Measurements from ENCODE around the gene PEA15. TPM values are rescaled to one million over a fixed set of nuclear protein-coding genes. Genes with fewer than 3 reads are reported as not detected.

PEA15 gene
- total and polyA plus RNA-seq, 10 of the 15 experiments (the other 5 are each of a cell fraction or from before 2014, with no cell fraction given), result 15.1 to 269 (median 65.6) TPM

DNA sequence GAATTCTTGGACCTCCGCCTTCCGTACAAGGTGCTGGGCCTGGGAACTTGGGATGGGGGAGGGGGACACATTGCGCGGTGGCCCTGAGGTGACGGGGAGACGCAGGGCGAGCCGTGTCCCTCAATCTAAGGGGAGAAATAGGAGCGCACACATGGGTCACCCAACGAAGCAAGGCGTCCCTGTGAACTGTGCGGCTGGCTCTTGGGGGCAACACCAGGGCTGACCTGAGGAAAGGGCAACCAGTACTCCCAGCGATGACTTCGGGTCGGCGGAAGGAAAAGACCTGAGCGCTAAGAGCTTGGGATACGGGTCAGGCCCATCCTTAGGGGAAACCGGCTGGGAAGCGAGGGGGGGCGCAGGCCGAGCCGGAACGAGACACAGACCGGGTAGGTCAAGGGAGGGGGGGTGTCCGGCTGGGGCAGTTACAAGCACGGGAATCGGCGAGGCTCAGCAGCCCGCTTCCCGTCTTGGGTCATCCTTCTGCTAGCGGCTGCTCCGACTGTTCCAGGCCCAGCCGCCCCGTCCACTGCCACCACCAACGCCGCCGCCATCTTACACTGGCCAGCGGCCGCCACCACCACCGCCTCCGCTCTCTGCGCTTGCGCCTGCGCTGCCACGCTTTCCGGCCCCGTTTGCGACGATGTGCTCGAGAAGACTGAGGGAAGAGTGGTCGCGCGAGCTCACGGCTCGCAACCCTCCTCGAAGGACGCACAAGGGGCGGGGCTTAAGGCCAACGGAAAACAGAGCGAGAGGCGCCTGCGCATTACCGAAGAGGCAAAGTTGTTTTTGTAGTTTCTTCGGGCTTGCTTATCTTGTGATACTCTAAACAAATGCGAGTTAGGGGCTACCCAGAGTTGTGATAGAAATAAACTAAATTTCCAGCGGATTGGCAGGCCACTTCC is 57.0 kb downstream of the PEA15 start, which contains the start of gene DCAF8 (continued):
- TF ChIP-seq EGR1 (IDR thresholded peaks at IDR 0.05; ENCODE audit: borderline replicate concordance in 1 of 2, low read depth in 2 of 2, low read length in 2 of 2) (peak in 1 of 2 experiments; percentile 94; a peak in 2 of 3 replicates), SRF (IDR thresholded peaks at IDR 0.05; ENCODE audit: low read depth in 2 of 2, low read length in 2 of 2) (no peak), NR2C2 (IDR thresholded peaks at IDR 0.05; ENCODE audit: borderline replicate concordance, control insufficient read depth, insufficient read length, low read depth) (no peak), HDGF (IDR thresholded peaks at IDR 0.05) (peak; percentile 91)

- Histone ChIP-seq H3K4me2 (ENCODE audit: control insufficient read depth, insufficient read depth) (no peak overlapping the region), H3K36me3 (ENCODE audit: control insufficient read depth in 2 of 2, insufficient read depth in 2 of 2, low read length in 1 of 2) (no peaks in the 10 kb centered on the region), H3K27ac (ENCODE audit: control insufficient read depth, insufficient read depth) (no peak overlapping the region), H2AFZ (ENCODE audit: control insufficient read depth, low read depth, low read length) (no peak overlapping the region), H4K20me1 (ENCODE audit: control insufficient read depth, insufficient read depth) (no peaks in the 10 kb centered on the region), H3K4me3 (no peak overlapping the region), H3K4me1 (ENCODE audit: control insufficient read depth, insufficient read depth, low read length) (peaks cover 3% of the 10 kb centered on the region), H3K27me3 (replicated peaks in 1 of 2; ENCODE audit: control insufficient read depth in 2 of 2, insufficient read depth in 2 of 2, low read length in 1 of 2) (no peaks in the 10 kb centered on the region), H3K79me2 (ENCODE audit: control insufficient read depth, insufficient read depth, low read length) (peaks cover 25% of the 10 kb centered on the region), H3K9me3 (replicated peaks; ENCODE audit: control insufficient read depth, insufficient read depth, low read length) (no peaks in the 10 kb centered on the region), H3K9ac (ENCODE audit: control insufficient read depth, insufficient read depth, low read length) (no peak overlapping the region)
- RAD21 ChIA-PET (ENCODE audit: unreplicated experiment), result interaction anchor here (1.0 to 6.7 kb wide), 5 partner anchors 12 to 95 kb away, joined by 3 to 68 read pairs (median 5); partner anchors contain the start of gene PEX19
- SMC1A ChIA-PET (ENCODE audit: uncharacterized antibody, unreplicated experiment), result interaction anchor here (0.9 to 5.3 kb wide), 8 partner anchors 11 to 163 kb away, joined by 3 to 32 read pairs (median 12); partner anchors contain the start of genes PEA15 and PEX19
- no peak for FAIRE-seq
- no peak for TF ChIP-seq SUZ12 (IDR thresholded peaks at IDR 0.05; ENCODE audit: unreplicated experiment)
- TF ChIP-seq SIN3A (IDR thresholded peaks at IDR 0.05; ENCODE audit: low read depth, low read length), result no peak
- no peak for ATAC-seq
- no peak for DNase-seq (ENCODE audit: low read depth, low spot score)
- POLR2A ChIA-PET, result interaction anchor here (0.7 to 5.3 kb wide), 5 partner anchors 13 to 98 kb away, joined by 3 to 29 read pairs (median 3); partner anchors contain the start of gene PEX19
- intact Hi-C loops (cut with micrococcal nuclease; ENCODE audit: unreplicated experiment) (no loop called here), in situ Hi-C loops (cut with MboI) (no loop called here)
- CTCF ChIA-PET, result interaction anchor here (1.0 to 8.1 kb wide), 8 partner anchors 13 to 112 kb away, joined by 3 to 86 read pairs (median 15); partner anchors contain the start of genes NCSTN, PEA15 and PEX19
- BruUV-seq (replicated peaks), result no TSS peak
- WGBS (ENCODE audit: insufficient coverage, insufficient replicate concordance, low lambda C conversion rate, missing lambda C conversion rate), result 67% methylated on average over 4 of the region's 4 CpGs
Observed at GRCh38 chr1:160264795-160265307, 59.7 kb downstream of the PEA15 start.

Other genes with a start within 250 kb of the PEA15 start
Only the 7 nearest of the 13 such genes appear.
- not detected in 2 replicates for gene KCNJ9, start 123.8 kb upstream of the PEA15 start, total RNA-seq (2014; rRNA removed)
- not detected in 2 replicates for gene KCNJ9, start 123.8 kb upstream of the PEA15 start, total RNA-seq (2014; rRNA removed; fragmentation: Illumina TruSeq; extraction: Trizol)
- gene KCNJ9, start 123.8 kb upstream of the PEA15 start, total RNA-seq (2021), result not detected in 2 replicates
- gene KCNJ9, start 123.8 kb upstream of the PEA15 start, polyA plus RNA-seq (2011; rRNA removed), result not detected in 2 replicates
- gene KCNJ9, start 123.8 kb upstream of the PEA15 start, polyA plus RNA-seq (2014; fragmentation: Illumina TruSeq; extraction: Trizol), result not detected in 2 replicates
- gene KCNJ9, start 123.8 kb upstream of the PEA15 start, polyA plus RNA-seq (2014; fragmentation: Nextera tagmentation; extraction: Ambion mirVana), result not detected
- gene KCNJ9, start 123.8 kb upstream of the PEA15 start, polyA plus RNA-seq (2014; rRNA removed), result not detected in 2 replicates
- gene KCNJ9, start 123.8 kb upstream of the PEA15 start, polyA plus RNA-seq (2016; fragmentation: Nextera tagmentation; extraction: Ambion mirVana), result under 1 TPM in 1 of 2 experiments, not detected in 1; 0.12 TPM
- gene IGSF8, start 106.8 kb upstream of the PEA15 start, total RNA-seq (2014; rRNA removed), result 12.6 and 14.9 TPM in 2 replicates
- 5.3 and 5.5 TPM in 2 replicates for gene IGSF8, start 106.8 kb upstream of the PEA15 start, total RNA-seq (2014; rRNA removed; fragmentation: Illumina TruSeq; extraction: Trizol)
- gene IGSF8, start 106.8 kb upstream of the PEA15 start, total RNA-seq (2021), result 23.0 and 24.7 TPM in 2 replicates
- gene IGSF8, start 106.8 kb upstream of the PEA15 start, polyA plus RNA-seq (2011; rRNA removed), result 5.5 and 15.7 TPM in 2 replicates
- gene IGSF8, start 106.8 kb upstream of the PEA15 start, polyA plus RNA-seq (2014; fragmentation: Illumina TruSeq; extraction: Trizol), result 1.1 and 4.0 TPM in 2 replicates
- gene IGSF8, start 106.8 kb upstream of the PEA15 start, polyA plus RNA-seq (2014; fragmentation: Nextera tagmentation; extraction: Ambion mirVana), result 1 to 10 TPM in 1 of 2 experiments, under 1 TPM in 1; 0.64 to 1.2 TPM
- 14.9 and 19.2 TPM in 2 replicates for gene IGSF8, start 106.8 kb upstream of the PEA15 start, polyA plus RNA-seq (2014; rRNA removed)
- gene IGSF8, start 106.8 kb upstream of the PEA15 start, polyA plus RNA-seq (2016; fragmentation: Nextera tagmentation; extraction: Ambion mirVana), result 10 to 100 TPM; 12.8 to 15.0 TPM
- not detected in 2 replicates for gene ATP1A2, start 89.6 kb upstream of the PEA15 start, total RNA-seq (2014; rRNA removed)
- gene ATP1A2, start 89.6 kb upstream of the PEA15 start, total RNA-seq (2014; rRNA removed; fragmentation: Illumina TruSeq; extraction: Trizol), result not detected in 2 replicates
- gene ATP1A2, start 89.6 kb upstream of the PEA15 start, total RNA-seq (2021), result not detected in 2 replicates
- 0.03 and 0.15 TPM in 2 replicates for gene ATP1A2, start 89.6 kb upstream of the PEA15 start, polyA plus RNA-seq (2011; rRNA removed)
- not detected in 2 replicates for gene ATP1A2, start 89.6 kb upstream of the PEA15 start, polyA plus RNA-seq (2014; fragmentation: Illumina TruSeq; extraction: Trizol)
- not detected for gene ATP1A2, start 89.6 kb upstream of the PEA15 start, polyA plus RNA-seq (2014; fragmentation: Nextera tagmentation; extraction: Ambion mirVana)
- gene ATP1A2, start 89.6 kb upstream of the PEA15 start, polyA plus RNA-seq (2014; rRNA removed), result not detected in 2 replicates
- gene ATP1A2, start 89.6 kb upstream of the PEA15 start, polyA plus RNA-seq (2016; fragmentation: Nextera tagmentation; extraction: Ambion mirVana), result not detected
- gene ATP1A4, start 53.8 kb upstream of the PEA15 start, total RNA-seq (2014; rRNA removed), result 0.34 and 0.82 TPM in 2 replicates
- gene ATP1A4, start 53.8 kb upstream of the PEA15 start, total RNA-seq (2014; rRNA removed; fragmentation: Illumina TruSeq; extraction: Trizol), result 0.31 and 0.41 TPM in 2 replicates
- gene ATP1A4, start 53.8 kb upstream of the PEA15 start, total RNA-seq (2021), result 0.62 TPM in 1 of 2 replicates, not detected in the other
- 0.24 and 0.34 TPM in 2 replicates for gene ATP1A4, start 53.8 kb upstream of the PEA15 start, polyA plus RNA-seq (2011; rRNA removed)
- 0.76 and 0.81 TPM in 2 replicates for gene ATP1A4, start 53.8 kb upstream of the PEA15 start, polyA plus RNA-seq (2014; fragmentation: Illumina TruSeq; extraction: Trizol)
- 1 to 10 TPM in 1 of 2 experiments, under 1 TPM in 1; 0.75 to 1.0 TPM for gene ATP1A4, start 53.8 kb upstream of the PEA15 start, polyA plus RNA-seq (2014; fragmentation: Nextera tagmentation; extraction: Ambion mirVana)
- gene ATP1A4, start 53.8 kb upstream of the PEA15 start, polyA plus RNA-seq (2014; rRNA removed), result 0.46 and 0.79 TPM in 2 replicates
- gene ATP1A4, start 53.8 kb upstream of the PEA15 start, polyA plus RNA-seq (2016; fragmentation: Nextera tagmentation; extraction: Ambion mirVana), result under 1 TPM; 0.47 to 0.63 TPM
- gene CASQ1, start 14.8 kb upstream of the PEA15 start, total RNA-seq (2014; rRNA removed), result 0.28 and 0.38 TPM in 2 replicates
- 0.14 and 0.27 TPM in 2 replicates for gene CASQ1, start 14.8 kb upstream of the PEA15 start, total RNA-seq (2014; rRNA removed; fragmentation: Illumina TruSeq; extraction: Trizol)
- 0.21 and 0.40 TPM in 2 replicates for gene CASQ1, start 14.8 kb upstream of the PEA15 start, total RNA-seq (2021)
- 0.73 and 0.77 TPM in 2 replicates for gene CASQ1, start 14.8 kb upstream of the PEA15 start, polyA plus RNA-seq (2011; rRNA removed)
- 0.40 and 0.92 TPM in 2 replicates for gene CASQ1, start 14.8 kb upstream of the PEA15 start, polyA plus RNA-seq (2014; fragmentation: Illumina TruSeq; extraction: Trizol)
- gene CASQ1, start 14.8 kb upstream of the PEA15 start, polyA plus RNA-seq (2014; fragmentation: Nextera tagmentation; extraction: Ambion mirVana), result under 1 TPM; 0.22 to 0.61 TPM
- gene CASQ1, start 14.8 kb upstream of the PEA15 start, polyA plus RNA-seq (2014; rRNA removed), result 0.44 and 0.95 TPM in 2 replicates
- gene CASQ1, start 14.8 kb upstream of the PEA15 start, polyA plus RNA-seq (2016; fragmentation: Nextera tagmentation; extraction: Ambion mirVana), result under 1 TPM; 0.10 to 0.42 TPM
- 81.3 and 95.1 TPM in 2 replicates for gene DCAF8, start 57.2 kb downstream of the PEA15 start, total RNA-seq (2014; rRNA removed)
- gene DCAF8, start 57.2 kb downstream of the PEA15 start, total RNA-seq (2014; rRNA removed; fragmentation: Illumina TruSeq; extraction: Trizol), result 69.1 and 70.0 TPM in 2 replicates
- 88.9 and 108 TPM in 2 replicates for gene DCAF8, start 57.2 kb downstream of the PEA15 start, total RNA-seq (2021)
- gene DCAF8, start 57.2 kb downstream of the PEA15 start, polyA plus RNA-seq (2011; rRNA removed), result 152 and 168 TPM in 2 replicates
- gene DCAF8, start 57.2 kb downstream of the PEA15 start, polyA plus RNA-seq (2014; fragmentation: Illumina TruSeq; extraction: Trizol), result 88.0 and 110 TPM in 2 replicates
- gene DCAF8, start 57.2 kb downstream of the PEA15 start, polyA plus RNA-seq (2014; fragmentation: Nextera tagmentation; extraction: Ambion mirVana), result 10 to 100 TPM; 10.4 to 18.7 TPM
- gene DCAF8, start 57.2 kb downstream of the PEA15 start, polyA plus RNA-seq (2014; rRNA removed), result 100 and 101 TPM in 2 replicates
- gene DCAF8, start 57.2 kb downstream of the PEA15 start, polyA plus RNA-seq (2016; fragmentation: Nextera tagmentation; extraction: Ambion mirVana), result 10 to 100 TPM; 83.1 to 86.0 TPM
- gene PEX19, start 79.7 kb downstream of the PEA15 start, total RNA-seq (2014; rRNA removed), result 33.9 and 34.5 TPM in 2 replicates
- gene PEX19, start 79.7 kb downstream of the PEA15 start, total RNA-seq (2014; rRNA removed; fragmentation: Illumina TruSeq; extraction: Trizol), result 26.9 and 27.6 TPM in 2 replicates
- 46.5 and 47.2 TPM in 2 replicates for gene PEX19, start 79.7 kb downstream of the PEA15 start, total RNA-seq (2021)
- 58.1 and 72.2 TPM in 2 replicates for gene PEX19, start 79.7 kb downstream of the PEA15 start, polyA plus RNA-seq (2011; rRNA removed)
- 39.1 and 49.5 TPM in 2 replicates for gene PEX19, start 79.7 kb downstream of the PEA15 start, polyA plus RNA-seq (2014; fragmentation: Illumina TruSeq; extraction: Trizol)
- 10 to 100 TPM; 29.4 to 50.8 TPM for gene PEX19, start 79.7 kb downstream of the PEA15 start, polyA plus RNA-seq (2014; fragmentation: Nextera tagmentation; extraction: Ambion mirVana)
- 24.9 and 27.1 TPM in 2 replicates for gene PEX19, start 79.7 kb downstream of the PEA15 start, polyA plus RNA-seq (2014; rRNA removed)
- 10 to 100 TPM; 40.1 to 42.2 TPM for gene PEX19, start 79.7 kb downstream of the PEA15 start, polyA plus RNA-seq (2016; fragmentation: Nextera tagmentation; extraction: Ambion mirVana)

All from GM12878 (cell line).